Activated naive CD4-positive, alpha-beta T cell treated with anti-CD3 and anti-CD28 coated beads, Interleukin-2, amount 50 U/mL, for 16 hours (primary cell): ENCODE results near the gene FGD6.
"Not testable (repeated sequence)": the region's sequence is repeated elsewhere in the genome, so short reads cannot be mapped to it uniquely, and the experiment has no call there.

Experiments used
- DNase-seq: peaks from one replicate; pipeline ENCODE4 v3.0.0-alpha.2; 2020

Gene FGD6

DNA sequence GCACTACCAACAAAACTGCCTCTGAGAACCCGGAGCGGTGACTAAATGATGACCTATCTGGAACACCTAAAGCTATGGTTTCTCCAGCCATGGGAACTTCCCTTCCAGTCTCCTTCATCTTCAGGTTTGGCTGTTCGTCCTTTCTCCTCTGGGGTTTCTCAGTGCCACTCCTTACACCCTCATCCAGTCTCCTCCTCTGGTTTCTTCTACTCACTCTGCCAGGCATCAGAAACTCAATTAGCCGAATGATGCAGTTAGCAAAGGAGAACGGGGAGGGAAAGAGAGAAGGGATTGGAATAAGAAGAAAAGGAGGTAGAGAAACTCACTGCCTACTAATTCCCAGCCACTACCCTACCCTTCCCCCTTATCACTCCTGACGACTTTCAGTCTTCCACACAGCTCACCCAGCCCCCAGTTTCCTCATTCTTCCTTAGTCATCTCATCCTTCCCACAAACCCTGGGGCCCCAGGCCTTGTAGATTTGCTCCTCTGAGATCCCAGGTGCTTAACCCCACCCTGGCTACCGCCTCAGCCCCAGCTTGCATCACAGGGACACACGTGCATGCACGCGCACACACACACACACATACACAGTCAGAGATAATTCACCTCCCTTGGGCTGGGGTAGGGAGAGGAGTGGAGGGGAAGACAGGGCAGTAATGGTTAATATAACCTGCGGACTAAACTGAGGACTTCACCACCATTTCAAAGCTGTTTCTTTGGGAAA lies 13.0 kb downstream of the FGD6 start:
- no peak for DNase-seq

DNA sequence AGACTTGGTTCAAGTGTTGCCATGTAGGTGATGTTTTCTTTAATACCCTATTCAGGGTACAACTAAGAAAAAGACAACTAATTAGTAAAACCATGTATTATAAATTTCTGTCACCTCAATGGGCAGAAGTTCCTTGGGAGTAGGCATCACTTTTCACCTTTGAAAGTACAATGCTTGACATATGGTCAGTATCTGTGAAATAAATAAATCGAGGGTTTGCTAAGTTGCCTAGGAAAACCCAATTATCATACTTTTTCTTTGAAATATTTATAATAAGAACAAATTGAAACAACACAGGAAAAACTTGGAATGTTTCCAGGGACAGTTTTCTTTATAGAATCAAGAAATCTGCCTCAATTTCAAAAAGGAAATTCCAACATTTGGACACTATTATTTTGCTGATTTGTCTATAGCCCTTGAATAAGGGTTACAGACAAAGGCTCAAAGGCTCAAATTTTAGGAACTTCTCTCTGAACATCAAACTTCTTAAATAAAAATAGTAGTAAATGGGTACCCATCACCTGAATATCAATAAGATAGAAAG lies 13.7 kb downstream of the FGD6 start:
- no peak for DNase-seq

DNA sequence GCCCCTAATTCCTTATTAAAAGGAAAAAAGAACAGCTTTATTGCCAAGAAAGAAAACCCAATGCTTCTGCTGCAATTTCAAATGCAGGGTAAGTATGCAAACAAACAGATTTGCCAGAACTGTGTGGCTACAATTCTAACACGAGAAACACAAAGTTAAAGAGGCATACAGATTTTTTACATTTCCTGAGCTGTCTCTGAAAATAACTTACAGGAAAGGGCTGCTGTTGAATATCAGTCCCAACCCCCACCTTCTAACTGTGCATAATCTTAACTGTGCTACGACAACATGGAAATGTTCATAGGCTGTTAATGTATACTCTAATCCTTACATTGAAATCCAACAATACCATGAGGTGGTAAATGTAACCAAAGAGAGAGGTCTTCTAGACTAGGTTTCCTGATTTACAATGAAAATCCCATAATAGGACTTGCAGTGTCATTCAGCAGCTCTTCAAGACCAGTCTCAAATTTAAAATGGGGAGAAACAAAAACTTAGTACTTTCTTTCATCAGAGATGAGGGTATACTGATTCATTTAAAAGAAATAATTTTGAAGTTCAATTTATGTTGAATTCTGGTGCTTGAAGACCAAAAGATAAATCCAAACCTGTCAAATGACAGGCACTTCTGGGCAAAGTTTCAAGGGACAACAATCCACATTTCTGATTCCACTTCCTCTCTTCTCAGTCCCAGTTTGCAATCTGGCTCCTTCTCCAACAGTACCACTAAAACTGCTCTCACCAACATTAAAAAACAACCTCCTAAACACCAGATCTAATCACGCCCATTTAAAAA lies 14.4 kb downstream of the FGD6 start:
- no peak for DNase-seq

DNA sequence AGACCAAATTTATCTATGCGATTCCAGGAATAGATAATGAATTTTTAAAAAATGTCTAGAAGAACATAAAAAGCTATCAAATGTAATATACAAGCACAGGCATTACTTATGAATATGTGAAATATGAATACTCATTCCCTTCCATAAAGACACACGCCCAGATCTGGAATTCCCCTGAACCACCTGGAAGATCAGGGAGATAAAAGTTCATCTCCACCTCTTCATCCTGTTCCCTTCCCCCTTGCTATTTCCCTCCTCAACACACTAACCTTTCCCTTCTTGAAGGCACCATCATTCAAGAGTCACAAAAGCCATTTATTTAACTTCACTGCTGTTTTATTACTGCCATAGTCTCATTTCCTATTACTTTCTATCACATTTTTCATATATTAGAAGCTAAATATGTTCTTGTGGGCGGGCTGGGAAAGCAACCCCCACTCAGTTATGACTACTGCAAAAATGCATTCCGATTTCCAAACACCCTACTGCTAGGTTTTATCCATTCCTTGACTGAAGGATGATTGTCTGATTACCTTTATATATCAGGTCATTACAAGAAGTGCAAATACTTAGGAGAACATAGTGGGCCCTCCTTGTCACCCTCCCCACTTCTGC lies 16.1 kb downstream of the FGD6 start:
- DNase-seq: no peak

DNA sequence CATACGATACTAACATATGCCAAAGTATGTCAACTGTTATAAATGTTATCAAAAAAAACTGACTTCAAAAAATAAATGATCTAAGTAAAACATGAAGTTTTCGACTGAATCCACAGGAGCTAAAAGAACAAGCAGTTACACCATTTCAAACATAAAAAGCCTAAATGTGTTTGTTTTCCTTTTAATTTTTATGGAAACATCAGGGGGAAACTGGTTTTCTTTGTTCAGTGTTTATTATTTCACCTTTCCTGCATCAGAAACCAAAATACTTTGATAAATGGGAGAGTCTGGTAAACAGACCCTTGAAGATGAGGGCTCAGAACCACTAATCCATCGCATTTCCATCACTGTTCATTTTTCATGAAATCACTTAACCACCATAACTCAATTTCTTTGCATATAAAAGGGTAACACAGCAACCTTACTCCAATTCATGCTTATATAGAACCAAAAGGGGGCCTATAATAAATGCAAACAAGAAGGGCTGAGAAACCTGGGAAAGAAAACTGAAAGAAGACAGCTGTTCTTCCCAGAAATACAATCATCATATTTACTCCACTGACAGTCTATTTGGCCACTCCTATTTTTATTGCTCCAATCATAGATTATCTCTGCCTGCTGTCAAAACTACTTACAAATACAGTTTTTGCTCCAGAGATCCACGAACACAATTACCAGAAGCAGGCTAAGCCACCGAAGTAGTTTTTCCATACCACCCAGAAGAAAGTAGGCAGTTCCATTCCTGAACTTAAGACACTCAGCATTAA lies 17.0 kb downstream of the FGD6 start:
- no peak for DNase-seq

DNA sequence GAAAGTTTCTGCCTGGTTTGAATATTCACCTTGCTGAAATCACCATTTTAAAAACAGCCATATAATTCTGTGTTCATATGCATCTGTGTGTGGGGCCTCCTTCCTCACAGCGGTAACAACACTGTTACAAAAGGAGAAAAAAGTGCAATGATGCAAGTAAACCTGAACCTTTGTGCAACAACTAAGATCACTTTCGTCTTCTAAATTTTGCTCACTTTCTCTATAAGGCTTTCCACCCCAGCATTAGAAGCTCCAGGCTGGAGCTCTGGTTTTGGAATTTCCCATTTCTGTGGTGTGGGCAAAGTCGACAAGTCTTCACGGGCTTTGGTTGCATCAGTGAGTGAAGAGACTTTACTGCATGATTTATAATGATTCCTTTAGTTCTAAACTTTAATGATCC lies 18.4 kb downstream of the FGD6 start:
- no peak for DNase-seq

DNA sequence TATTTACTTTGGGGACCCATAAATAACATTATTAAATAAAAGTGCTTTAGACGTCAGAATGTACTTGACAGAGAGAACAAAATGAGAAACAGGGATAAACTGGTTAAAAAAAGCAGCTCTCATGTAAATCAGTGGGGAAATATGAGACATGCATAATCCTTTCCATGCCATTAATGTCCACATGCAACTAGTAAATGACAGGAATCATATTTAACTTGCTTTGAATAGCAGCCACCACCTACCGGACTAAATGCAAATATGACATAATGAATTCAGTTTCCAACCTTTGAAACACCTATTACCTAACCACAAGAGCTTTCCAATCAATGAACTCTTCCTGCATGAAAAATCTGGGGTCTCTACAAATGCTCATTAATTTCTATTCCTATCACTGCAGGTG lies 19.6 kb downstream of the FGD6 start:
- DNase-seq: no peak

DNA sequence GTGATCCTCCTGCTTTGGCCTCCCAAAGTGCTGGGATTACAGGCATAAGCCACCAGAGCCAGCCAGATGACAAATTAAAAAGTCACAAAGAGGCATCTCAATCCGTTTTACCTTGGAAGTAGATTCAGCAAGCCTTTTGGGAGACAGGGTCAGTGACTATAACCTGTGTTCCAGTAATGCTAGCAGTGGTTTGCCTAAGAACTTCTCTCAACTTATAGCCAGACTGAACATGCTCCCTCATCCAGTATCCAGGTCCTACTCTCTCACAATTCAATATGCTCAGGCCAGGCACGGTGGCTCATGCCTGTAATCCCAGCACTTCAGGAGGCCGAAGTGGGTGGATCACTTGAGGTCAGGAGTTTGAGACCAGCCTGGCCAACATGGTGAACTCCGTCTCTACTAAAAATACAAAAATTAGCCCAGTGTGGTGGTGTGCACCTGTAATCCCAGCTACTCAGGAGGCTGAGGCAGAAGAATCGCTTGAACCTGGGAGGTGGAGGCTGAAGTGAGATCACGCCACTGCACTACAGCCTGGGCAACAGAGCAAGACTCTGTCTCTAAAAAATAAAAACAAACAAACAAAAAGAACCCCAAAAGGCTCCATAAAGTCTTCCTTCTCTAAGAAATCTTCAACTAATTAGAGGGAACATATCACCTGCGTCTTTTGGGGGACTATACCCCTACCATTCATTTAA lies 20.2 kb downstream of the FGD6 start:
- not testable (repeated sequence) for DNase-seq

DNA sequence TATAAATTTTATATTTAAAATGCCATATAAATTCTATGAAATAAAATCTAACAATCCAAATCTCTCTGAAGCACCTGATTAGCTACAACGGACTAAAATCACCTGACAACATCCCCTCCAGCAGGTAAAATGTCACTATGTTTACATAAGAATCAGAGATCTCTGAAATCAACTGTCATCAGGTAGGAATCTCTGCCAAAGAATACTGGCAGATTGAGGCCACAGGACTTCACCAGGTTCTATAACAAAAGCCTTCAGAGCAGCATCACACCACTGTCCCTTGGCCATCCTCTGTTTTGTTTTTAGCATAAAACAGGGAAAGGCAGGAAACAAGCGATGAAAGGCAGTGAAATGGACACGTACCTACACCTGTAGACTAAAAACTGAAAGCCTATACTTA lies 22.1 kb downstream of the FGD6 start:
- no peak for DNase-seq

DNA sequence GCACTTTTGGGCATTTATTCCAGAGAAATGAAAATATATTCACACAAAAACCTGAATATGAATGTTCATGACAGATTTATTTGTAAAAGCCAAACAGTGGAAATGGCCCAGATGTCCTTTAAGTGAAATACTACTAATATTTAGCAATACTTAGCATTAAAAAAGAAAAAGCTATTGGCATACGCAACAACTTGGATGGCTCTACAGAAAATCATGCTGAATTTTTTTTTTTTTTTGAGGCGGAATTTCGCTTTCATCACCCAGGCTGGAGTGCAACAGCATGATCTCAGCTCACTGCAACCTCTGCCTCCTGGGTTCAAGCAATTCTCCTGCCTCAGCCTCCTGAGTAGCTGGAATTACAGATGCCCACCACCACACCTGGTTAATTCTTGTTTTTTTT lies 24.1 kb downstream of the FGD6 start:
- DNase-seq: no peak

DNA sequence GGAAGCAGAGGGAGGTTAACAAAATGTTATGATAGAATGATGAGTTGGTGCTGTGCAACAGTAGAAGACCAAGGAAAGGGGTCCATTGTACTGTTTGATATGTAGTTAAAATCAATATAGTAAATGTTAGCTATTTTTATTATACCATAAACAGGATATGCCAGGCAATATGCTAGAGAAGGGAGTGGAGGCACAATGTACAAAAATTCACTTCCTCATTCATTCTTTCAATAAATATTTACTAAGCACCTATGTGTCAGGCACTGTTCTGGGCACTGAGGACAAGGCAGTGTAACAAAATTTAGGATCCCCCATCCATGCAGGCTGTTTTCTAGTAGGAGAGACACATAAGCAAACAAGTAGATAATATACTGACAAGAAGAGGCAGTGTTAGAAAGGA lies 25.0 kb downstream of the FGD6 start:
- no peak for DNase-seq

DNA sequence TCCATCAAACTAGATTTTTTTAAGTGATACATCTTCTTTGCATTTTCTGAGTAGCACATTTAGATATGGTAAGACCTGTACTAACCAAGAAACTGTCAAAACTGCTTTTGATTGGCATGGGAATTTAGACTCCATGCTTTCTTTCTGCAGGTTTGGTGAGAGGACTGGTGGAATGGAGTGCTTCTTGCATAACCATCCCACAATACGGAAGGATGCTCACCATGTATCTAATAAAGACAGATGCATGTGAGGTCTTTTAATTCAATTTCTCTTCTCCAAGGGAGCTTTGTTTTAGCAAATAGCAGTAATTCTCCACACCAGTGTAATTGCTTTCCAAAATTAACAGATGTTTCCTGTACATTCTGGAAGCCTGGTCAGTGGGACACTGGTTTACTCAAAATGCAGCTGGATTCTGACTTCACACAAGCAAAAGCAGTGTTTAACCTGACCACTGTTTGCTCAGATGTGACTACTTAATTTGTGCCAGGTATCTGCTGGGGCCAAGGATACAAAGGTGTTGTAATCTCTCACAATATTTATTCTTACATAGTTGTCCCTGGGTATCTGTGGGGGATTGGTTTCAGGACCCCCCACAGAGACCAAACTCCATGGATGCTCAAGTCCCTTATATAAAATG lies 26.1 kb downstream of the FGD6 start:
- DNase-seq: no peak

DNA sequence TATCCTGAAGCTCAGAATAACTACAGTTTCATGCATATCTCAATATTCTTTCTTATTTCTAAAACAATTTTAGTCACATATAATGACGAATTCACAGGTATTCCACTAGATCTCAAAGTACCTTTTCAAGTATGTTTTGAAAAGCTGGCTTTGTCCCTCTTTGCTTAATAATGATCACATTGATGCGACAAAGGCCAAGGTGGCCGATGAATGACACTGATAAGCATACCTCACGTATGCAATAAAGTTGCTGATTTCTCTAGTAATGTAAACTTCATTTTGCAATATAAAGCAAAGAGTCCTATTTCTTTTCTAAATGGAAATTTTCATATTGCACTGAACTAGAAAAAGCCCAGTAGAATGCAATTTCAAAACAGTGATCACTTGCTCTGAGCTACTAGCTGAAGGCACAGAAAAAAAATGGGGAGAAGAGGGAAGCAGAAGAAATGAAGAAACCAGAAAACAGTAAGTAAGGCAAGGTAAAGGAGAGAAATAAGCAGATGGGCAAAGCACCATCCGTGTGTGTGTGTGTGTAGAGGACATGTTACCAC lies 29.3 kb downstream of the FGD6 start:
- DNase-seq: no peak

DNA sequence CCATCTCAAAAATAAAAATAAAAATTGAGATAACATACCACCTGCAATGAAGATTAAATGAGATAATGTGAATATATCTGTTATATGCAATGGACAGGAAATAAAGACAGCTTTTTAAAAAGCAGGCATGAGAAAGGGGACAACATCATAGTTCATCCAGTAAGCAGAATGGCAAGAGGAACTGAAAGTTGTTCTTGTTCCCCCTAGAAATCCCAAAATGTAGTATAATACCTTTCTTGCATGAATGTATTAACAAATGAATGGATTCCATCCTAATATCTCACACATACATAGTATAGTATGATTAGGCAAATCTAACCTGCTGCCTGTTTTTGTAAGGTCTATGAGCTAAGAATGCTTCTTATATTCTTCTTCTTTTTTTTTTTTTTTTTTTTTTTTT lies 31.4 kb downstream of the FGD6 start:
- no peak for DNase-seq

DNA sequence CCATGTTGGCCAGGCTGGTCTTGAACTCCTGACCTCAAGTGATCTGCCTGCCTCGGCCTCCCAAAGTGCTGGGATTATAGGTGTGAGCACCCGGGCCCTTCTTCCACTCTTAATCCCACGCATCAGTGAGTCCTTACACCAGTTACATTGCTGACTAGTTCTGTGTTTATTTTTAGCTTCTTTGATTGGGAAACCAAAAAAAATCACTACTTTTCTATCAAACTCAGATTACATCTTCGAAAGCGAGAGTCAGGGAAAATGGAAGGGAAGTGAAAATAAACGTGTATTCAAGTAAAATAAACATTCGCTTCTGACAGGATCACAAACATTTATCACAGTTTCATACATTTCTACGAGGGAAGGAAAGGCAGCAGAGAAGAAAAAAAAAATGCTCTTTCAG lies 32.2 kb downstream of the FGD6 start:
- no peak for DNase-seq

DNA sequence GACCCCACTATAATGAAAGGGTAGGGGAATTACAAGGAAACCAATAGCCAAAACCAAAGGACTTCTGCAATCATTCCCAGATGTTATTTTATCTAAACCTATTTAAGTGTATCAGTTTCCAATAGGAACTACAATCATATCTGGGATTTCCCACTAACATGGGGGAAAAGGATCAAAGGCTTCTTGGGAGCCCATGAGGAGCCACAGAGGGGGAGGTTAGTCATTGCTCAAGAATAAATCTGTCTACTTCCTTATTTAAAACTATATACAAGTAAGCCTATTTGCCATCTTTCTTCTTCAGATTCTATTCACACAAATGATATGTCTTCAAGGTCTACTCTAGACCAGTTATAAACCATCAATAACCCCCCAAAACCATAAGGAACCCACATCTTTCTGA lies 33.1 kb downstream of the FGD6 start:
- DNase-seq: no peak

DNA sequence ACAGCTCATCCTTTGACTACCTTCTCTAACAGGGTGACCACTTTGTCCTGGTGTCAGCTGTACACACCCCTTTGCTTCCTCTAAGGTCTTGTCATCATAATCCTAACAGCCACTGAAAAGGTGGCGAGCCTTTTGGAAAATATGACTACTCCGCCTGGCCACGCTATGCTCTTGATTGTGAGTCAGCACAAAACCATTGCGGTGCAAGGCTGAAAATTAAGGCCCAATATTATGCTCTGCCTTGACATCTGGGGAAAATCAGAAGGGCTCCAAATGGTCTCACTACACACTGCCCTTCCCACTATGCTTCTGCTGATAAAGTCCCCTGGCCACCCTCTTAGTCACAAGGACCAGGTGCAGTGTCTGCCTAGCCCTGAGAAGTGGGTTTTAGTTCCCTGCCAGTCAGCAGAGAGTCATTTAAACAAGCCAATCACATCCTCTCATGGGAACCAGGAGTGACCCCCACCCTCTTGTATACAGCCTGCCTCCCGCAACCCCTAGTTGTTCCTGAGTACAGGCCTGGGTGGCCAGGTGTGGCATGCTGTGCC lies 34.3 kb downstream of the FGD6 start:
- DNase-seq: no peak

DNA sequence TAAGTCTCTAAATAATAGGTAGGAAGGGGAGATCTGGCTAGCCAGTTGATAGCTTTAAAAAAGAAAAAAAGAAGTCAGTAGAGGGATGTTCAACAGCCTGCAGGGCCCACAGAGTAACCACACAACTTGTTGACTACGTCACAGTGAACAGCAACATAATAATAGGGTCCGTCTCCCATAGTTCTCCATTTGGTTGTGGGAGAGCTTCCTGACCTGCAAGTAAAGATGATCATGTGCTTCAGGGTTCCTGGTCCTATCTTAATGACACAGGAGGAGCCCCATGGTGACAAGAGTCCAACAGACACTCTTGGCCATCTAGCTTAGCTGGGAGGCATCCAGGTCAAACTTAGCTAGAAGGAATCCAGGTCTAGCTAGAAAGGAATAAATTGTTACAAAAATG lies 36.2 kb downstream of the FGD6 start:
- DNase-seq: no peak

DNA sequence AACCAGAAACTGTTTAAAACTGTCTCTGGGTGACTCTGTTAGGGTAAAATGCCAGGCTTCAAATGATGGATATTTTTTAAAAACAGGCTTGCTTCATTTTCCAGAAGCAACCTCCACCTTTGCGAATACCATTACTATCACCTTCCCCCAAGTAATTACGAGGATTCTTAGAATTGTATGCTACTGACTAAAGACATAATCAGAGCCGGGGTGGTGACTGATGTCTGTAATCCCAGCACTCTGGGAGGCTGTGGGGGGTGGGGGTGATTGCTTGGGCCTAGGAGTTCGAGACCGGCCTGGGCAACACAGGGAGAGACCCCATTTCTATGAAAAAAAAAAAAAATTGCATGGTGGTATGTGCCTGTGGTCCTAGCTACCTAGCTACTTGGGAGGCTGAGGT lies 38.3 kb downstream of the FGD6 start:
- no peak for DNase-seq

DNA sequence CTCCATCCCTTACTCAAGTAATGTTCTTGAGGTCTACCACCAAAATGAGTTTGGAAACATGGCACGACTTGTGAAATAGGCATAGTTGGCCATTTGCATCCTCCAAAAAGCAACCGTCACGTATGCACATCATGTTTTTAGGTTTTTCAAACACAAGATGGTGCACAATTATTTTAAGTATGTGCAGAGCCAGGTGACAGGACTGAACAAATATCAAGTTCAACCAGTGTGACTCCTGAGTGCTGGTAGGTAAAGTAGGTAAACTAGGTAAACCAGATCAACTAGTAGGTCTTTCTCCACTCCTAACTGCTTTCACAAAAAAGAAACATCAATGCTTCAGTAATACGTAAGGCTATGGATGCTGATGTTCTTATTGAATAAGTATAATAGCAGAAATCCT lies 39.1 kb downstream of the FGD6 start:
- DNase-seq: no peak

DNA sequence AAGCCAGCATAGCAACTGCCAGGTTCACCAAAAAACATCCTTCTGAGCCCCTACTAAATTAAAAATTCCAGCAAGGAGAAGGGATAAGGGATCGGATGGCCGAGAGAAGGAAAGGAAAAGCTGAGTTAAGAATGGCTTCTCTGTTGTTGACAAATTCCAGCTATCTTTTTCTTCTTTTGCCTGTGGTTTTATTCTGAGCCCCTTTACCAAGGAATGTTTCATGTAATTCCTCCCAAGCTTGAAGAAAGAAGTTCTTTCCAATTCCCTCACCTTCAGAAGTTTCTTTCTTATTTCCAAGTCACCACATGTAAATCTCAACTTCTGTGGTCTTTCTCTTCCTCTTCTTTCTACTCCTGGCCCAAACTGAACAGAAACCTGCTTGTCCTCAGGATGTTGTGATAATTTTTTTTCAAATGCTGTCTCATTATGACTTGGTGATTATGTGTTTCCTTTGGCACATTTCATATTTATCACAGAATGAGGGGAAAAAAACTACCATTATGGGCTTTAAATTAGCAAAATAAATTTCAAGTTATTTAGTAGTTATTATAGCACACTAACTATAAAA lies 40.0 kb downstream of the FGD6 start:
- no peak for DNase-seq
